HUES64 (cell line): Measurements from ENCODE around the gene FER1L5.

ENCODE experiments used
- H3K27ac ChIP-seq: 2 replicates; pipeline ENCODE4 v1.7.0; 2013; ENCODE audit warnings: low read depth, low read length, inconsistent platforms
- H3K27me3 ChIP-seq: 2 replicates; pipeline ENCODE4 v1.6.1; 2013; ENCODE audit warnings: mild to moderate bottlenecking, low read length; ENCODE audit not compliant: insufficient read depth
- H3K36me3 ChIP-seq: 2 replicates; pipeline ENCODE4 v1.6.1; 2013; ENCODE audit warnings: mild to moderate bottlenecking, low read length; ENCODE audit not compliant: insufficient read depth
- H3K4me1 ChIP-seq: 2 replicates; pipeline ENCODE4 v1.6.1; 2013; ENCODE audit warnings: mild to moderate bottlenecking, low read length, moderate library complexity; ENCODE audit not compliant: insufficient read depth
- H3K4me3 ChIP-seq: 2 replicates; pipeline ENCODE4 v1.5.1; 2013; ENCODE audit warnings: mild to moderate bottlenecking, low read length, moderate library complexity
- H3K9ac ChIP-seq: 2 replicates; pipeline ENCODE4 v1.6.1; 2013; ENCODE audit warnings: mild to moderate bottlenecking, low read depth, low read length
- H3K9me3 ChIP-seq: 2 replicates; pipeline ENCODE4 v1.6.1; 2013; ENCODE audit warnings: low read depth, low read length; ENCODE audit not compliant: insufficient read depth
- WGBS: fragments of 150-250, 120-280 bp; methylation state at CpG from one replicate; pipeline ENCODE4 v1.1.7; 2013; ENCODE audit warnings: missing lambda C conversion rate; 5-methylcytosine and 5-hydroxymethylcytosine counted together

FER1L5 gene

DNA sequence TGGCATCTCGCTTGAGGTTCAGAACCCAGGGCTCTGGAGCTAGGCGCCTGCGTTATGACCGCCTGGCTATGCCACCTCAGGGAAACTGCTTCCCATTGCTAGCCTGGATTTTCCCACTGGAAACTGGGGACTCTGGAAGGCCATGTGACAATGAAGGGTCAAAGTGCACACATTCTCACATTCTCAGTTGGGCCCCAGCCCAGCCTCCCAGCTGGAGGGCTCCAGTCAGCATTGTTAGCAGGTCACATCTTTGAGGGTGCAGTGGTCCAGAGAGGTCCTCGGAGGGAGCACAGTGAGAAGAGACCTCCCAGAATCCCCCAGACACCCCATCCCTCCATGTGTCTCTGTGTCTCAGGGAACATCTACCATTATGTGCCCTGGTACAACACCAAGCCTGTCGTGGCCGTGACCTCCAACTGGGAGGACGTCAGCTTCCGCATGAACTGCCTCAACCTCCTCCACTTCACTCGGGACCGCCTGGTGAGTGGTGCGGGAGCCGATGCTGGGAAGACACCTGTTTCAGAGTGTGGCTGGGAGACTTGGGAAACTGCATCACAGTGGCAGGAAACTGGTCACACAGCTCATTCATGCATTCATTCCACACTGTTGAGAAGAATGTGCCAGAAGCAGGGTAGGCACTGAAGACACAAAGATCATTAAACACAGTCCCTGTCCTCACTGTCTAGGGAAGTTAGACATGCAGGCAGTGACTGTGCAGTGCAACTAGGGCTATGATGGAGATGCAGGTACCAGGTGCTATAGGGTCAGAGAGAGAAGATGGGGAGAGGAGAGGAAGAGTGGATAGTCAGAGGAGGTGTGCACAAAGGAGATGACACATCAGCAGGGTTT lies 41.6 kb downstream of the FER1L5 start:
- Histone ChIP-seq H3K9me3 (no peaks in the 10 kb centered on the region), H3K9ac (no peak overlapping the region), H3K4me1 (no peaks in the 10 kb centered on the region), H3K4me3 (no peak overlapping the region), H3K27me3 (no peaks in the 10 kb centered on the region), H3K36me3 (no peaks in the 10 kb centered on the region), H3K27ac (no peak overlapping the region)
- 94% methylated on average over 13 of the region's 13 CpGs for WGBS

DNA sequence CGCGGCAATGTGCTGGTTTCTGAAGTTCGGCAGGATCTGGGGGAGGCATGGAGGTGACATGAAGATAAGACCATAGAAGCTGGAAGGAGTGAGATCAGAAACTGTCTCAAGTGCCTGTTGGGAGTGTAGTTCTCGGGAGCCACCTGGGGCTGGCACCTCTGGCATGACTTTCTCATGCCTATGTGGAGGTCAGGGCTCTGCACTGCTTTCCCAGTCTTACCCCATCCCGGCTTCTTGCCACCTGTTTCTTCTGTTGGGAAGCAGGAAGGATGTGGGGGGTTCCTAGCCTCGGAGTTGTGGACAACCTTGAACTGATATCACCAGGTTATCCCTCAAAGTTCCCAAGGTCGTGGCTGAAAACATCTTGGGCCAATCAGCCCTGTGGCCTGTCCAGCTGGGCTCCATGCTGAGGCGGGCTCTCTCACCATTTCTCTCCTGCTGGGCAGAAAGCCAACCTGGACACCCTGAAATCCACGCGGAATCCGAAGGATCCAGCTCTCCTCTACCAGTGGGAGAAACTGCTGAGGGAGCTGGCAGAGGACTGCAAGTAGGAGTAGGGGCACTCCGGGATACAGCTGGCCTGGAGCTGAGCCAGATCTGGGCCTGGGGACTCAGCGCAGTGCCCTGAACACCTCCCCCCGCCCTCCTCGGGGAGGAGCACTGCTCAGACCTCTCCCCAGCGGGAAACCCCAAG lies 42.5 kb downstream of the FER1L5 start:
- H3K9me3 ChIP-seq, result no peaks in the 10 kb centered on the region
- no peaks in the 10 kb centered on the region for H3K27me3 ChIP-seq
- H3K9ac ChIP-seq, result no peak overlapping the region
- WGBS, result 89% methylated on average over 16 of the region's 16 CpGs
- H3K36me3 ChIP-seq, result no peaks in the 10 kb centered on the region
- no peak overlapping the region for H3K4me3 ChIP-seq
- H3K27ac ChIP-seq, result no peak overlapping the region
- H3K4me1 ChIP-seq, result no peaks in the 10 kb centered on the region

DNA sequence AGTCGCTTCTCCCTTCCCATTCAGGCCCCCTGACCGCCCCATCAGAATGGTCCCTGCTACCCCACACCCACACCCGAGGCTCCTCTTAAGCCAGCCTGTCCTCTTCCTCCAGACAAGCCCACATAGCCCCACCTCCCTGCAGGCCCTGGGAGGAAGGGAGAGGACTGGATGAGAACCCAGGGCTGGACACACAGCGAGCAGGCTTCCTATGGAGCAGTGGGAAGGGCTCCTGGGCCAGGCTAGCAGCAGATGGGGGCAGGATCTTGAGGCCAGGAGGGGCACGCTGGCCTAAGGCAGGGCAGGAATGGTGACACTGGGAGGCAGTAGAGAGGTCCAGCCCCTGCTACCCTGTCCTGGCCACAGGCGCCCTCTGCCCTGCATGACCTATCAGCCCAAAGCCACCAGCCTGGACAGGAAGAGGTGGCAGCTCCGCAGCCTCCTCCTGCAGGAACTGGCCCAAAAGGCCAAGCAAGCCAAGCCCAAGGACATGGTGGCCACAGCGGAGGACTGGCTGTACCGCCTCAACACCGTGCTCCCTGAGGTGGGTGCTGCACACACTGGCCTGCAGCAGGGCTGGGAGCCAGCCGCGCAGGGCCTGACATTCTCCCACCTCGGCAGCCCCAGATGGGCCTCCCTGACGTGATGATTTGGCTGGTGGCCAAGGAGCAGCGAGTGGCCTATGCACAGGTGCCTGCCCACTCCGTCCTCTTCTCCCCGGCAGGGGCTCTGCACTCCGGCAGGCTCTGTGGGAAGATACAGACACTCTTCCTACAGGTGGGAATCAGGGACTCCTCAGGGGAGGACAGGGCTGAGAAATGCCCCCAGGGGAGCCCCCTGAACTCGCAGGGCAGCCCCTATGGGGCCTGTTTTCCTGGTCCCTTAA lies 43.3 kb downstream of the FER1L5 start:
- H3K4me1 ChIP-seq, result no peaks in the 10 kb centered on the region
- no peak overlapping the region for H3K9ac ChIP-seq
- WGBS, result 85% methylated on average over 19 of the region's 19 CpGs
- no peaks in the 10 kb centered on the region for H3K9me3 ChIP-seq
- H3K36me3 ChIP-seq, result no peaks in the 10 kb centered on the region
- no peaks in the 10 kb centered on the region; the same call in 1 of the 2 replicates for H3K27me3 ChIP-seq
- H3K4me3 ChIP-seq, result no peak overlapping the region
- H3K27ac ChIP-seq, result no peak overlapping the region

DNA sequence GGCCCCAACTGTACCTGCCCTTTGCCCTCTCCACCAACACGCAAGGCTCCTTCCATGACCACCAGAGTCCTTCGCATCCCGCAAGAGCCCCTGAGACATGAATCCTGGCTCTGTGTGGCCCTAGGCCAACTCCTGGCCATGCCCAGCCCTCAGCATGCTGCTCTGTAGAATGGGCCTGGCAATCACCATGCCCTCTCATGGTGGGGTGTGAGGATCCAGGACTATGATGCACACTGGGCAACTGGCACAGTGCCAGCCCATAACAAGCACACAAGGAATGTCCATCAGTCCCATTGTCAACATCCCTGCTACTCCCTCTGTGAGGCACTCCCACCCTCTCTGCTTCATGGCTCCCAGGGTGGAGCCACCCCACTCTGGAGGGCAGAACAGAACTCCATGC lies 44.7 kb downstream of the FER1L5 start:
- no peak overlapping the region for H3K9ac ChIP-seq
- H3K36me3 ChIP-seq, result no peaks in the 10 kb centered on the region
- no peaks in the 10 kb centered on the region for H3K4me1 ChIP-seq
- no peak overlapping the region for H3K27ac ChIP-seq
- 96% methylated on average over 3 of the region's 3 CpGs for WGBS
- no peak overlapping the region for H3K4me3 ChIP-seq
- no peaks in the 10 kb centered on the region; the same call in 1 of the 2 replicates for H3K27me3 ChIP-seq
- H3K9me3 ChIP-seq, result no peaks in the 10 kb centered on the region

DNA sequence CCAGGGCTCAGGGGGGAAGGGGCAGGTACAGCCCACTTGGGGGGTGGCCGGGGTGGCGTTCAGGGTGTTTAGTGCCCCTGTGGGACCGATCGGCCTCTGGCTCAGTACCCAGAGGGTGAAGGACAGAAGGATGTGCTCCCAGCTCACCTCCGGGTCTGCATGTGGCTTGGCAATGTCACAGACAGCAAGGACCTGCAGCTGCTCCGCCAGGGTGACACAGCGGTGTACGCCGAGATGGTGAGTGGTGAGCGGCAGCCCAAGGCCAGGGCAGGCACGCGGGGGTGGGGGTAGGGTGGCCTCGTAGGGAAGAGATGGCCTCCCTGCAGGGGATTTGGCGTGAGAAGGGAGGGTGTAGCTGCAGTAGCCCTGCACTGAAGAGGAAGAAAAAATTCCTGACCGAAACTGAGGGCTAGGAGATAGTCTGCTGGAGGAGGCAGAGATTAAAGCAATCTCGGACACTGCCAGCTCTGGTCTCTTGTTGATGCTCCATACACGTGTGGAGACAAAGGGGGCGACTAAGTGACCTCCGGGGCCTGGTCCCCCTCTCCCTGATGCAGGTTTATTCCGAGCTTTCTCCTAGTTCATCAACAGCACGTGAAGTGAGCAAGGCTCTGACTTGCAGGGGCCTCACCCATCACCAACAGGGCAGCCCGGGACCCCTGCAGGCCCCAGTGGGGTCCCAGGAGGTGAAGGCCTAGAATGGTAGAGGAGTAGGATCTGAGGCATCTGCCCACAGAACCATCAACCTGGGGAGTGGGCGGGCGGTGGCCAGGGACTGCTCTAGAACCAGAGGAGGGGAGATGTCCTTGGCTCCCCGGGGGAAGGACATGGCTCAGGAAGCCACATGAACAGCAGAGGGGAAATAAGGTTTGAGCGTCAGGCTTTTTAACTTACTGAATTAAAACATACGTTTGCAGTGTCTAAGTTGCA lies 45.4 kb downstream of the FER1L5 start:
- no peaks in the 10 kb centered on the region for H3K4me1 ChIP-seq
- no peak overlapping the region for H3K4me3 ChIP-seq

DNA sequence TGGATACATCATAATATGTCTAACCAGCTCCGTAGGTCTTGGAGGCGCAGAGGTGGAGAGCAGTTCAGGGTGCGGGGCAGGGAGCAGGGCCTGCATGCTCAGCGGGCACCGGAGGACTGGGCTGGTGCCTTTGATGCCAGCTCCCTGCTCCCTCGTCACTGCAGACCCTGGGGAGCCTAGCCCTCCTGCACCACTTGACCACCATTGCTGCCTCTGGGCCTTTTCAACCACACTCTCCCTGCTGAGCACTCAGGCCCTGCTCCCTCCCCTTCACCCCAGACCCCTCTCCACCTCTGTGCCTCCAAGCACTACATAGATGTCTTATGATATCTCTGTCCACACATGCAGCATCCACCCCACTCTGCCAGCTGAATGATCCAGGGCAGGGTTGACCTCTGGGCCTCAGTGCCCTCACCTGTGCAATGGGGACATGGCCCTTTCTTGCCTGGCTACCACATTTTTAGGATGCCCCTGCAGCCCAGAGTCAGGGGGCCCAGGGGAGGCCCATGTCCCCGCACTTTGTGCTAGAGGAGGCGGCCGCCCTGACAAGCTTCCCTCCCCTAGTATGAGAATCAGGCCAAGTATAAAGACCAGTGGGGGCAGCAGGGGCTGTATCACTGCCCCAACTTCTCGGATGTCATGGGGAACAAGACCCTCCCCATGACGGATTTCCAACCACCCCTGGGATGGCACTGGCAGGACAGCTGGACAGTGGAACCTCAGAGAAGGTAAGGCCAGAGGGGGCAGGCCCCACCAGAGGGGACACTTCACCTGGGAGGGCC lies 46.3 kb downstream of the FER1L5 start:
- Histone ChIP-seq H3K9ac (no peak overlapping the region), H3K27me3 (no peaks in the 10 kb centered on the region; the same call in 1 of the 2 replicates), H3K4me3 (no peak overlapping the region), H3K36me3 (no peaks in the 10 kb centered on the region), H3K9me3 (no peaks in the 10 kb centered on the region), H3K4me1 (no peaks in the 10 kb centered on the region), H3K27ac (no peak overlapping the region)
- WGBS, result 90% methylated on average over 11 of the region's 11 CpGs

More for the DNA sequence above, 45.4 kb downstream of the FER1L5 start:
- Histone ChIP-seq H3K9me3 (no peaks in the 10 kb centered on the region), H3K27me3 (no peaks in the 10 kb centered on the region; the same call in 1 of the 2 replicates), H3K36me3 (no peaks in the 10 kb centered on the region), H3K27ac (no peak overlapping the region), H3K9ac (no peak overlapping the region)
- 85% methylated on average over 27 of the region's 27 CpGs for WGBS

DNA sequence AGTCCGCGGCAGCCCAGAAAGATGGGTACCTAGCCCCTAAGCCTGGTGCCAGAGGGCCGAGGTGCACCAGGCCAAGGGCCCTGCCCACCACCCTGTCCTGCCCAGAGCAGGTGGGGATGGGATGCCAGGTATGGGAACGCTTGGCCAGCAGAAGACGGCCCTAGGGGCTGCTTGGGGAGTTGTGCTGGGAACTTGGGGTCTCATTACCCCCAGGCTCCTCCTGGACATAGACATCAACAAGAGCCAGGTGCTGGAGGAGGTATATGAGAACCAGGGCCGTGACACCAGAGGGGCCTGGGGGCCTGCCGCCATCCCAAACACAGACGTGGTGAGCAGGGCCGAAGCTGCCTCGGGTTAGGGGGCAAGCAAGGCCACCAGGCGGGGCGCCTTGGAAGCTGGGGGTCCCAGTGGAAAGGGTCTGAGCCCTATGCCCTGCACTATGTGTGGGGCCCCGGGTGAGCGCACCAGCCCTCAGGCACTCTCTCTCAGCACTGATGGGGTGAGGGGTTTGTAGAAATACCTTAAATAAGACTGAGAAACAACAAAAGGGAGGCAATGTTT lies 46.9 kb downstream of the FER1L5 start:
- H3K27me3 ChIP-seq, result no peaks in the 10 kb centered on the region; the same call in 1 of the 2 replicates
- H3K4me3 ChIP-seq, result no peak overlapping the region
- no peaks in the 10 kb centered on the region for H3K36me3 ChIP-seq
- H3K9ac ChIP-seq, result no peak overlapping the region
- H3K4me1 ChIP-seq, result no peaks in the 10 kb centered on the region
- no peak overlapping the region for H3K27ac ChIP-seq
- WGBS, result 92% methylated on average over 14 of the region's 14 CpGs
- no peaks in the 10 kb centered on the region for H3K9me3 ChIP-seq

DNA sequence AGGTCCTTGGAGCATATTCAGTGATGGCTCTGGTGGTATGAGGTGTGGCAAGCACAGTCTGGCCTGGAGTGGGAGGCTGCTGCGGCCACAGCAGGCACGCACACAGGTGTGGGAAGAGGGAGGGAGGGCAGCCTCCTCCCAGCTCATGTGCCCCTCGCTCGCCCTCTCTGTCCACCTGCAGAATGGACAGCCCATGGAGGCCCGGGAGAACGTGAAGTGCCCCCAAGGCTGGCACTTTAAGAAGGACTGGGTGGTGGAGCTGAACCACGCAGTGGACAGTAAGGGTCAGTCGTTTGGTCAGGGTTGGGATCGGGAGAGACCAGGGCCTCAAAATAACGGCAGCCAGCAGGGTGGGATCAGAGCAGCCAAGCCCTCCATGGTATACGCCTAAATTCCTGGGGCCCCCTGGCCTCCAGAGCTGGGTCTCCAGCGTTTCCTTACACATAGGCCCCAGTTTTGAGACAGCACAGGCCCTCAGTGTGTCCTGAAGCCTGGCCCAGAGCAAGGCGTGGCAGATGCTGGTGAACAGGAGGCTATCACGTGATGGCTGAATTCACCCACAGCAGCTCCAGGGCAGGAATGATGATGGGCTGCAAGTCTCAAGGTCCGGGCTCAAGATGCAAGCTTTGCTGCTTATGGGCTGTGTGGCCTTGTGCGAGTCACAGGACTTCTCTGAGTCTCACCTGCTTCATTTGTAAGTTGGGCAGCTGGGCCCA lies 47.9 kb downstream of the FER1L5 start:
- Histone ChIP-seq H3K36me3 (no peaks in the 10 kb centered on the region), H3K4me3 (no peak overlapping the region), H3K4me1 (no peaks in the 10 kb centered on the region), H3K27ac (no peak overlapping the region), H3K27me3 (no peaks in the 10 kb centered on the region; the same call in 1 of the 2 replicates), H3K9ac (no peak overlapping the region), H3K9me3 (no peaks in the 10 kb centered on the region)
- WGBS, result 91% methylated on average over 16 of the region's 16 CpGs

DNA sequence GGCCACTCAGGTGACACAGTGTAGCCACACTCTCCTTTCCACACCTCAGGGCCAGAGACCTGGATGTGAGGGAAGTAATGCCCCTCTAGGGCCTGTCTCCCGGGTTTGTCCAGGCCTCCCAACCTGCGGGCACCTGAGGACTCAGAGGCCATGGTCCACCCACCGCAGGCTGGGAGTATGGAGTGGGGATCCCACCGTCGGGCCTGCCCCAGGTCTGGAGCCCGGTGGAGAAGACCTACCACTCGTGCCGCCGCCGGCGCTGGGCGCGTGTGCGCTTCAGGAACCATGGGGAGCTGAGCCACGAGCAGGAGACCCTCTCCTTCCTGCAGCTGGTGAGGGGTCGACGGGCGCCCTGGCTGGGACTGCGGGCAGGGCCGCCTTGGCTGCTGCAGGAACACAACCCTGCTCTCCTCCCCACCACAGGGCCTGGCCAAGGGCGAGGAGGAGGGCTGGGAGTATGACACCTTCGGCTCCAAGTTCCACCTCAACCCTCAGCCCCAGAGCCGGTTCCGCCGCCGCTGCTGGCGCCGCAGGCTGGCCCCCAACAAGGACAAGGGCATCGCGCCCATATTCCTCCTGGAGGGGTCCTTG lies 48.6 kb downstream of the FER1L5 start:
- H3K4me1 ChIP-seq, result no peaks in the 10 kb centered on the region
- no peaks in the 10 kb centered on the region for H3K9me3 ChIP-seq
- 94% methylated on average over 30 of the region's 30 CpGs for WGBS
- H3K4me3 ChIP-seq, result no peak overlapping the region
- H3K36me3 ChIP-seq, result no peaks in the 10 kb centered on the region
- H3K9ac ChIP-seq, result no peak overlapping the region
- no peak overlapping the region for H3K27ac ChIP-seq
- H3K27me3 ChIP-seq, result no peaks in the 10 kb centered on the region; the same call in 1 of the 2 replicates
